ENCODE results near the gene OTOG. TPM values are rescaled to one million over a fixed set of nuclear protein-coding genes. Genes with fewer than 3 reads are reported as not detected.

OTOG gene
- total and polyA plus RNA-seq, 2 donors (not counting 3 experiments of a cell fraction or from before 2014, with no cell fraction given), result not detected

GRCh38 chr11:17631702-17632365 lies 84.8 kb downstream of the OTOG start:
- no TSS peak for BruUV-seq (replicated peaks)
- Histone ChIP-seq H3K79me2 (ENCODE audit: control insufficient read depth, insufficient read depth, low read length) (no peaks in the 10 kb centered on the region), H3K27ac (ENCODE audit: insufficient read depth, low read depth, low read length) (no peak overlapping the region), H2AFZ (ENCODE audit: low read depth, low read length) (no peak overlapping the region), H3K4me1 (ENCODE audit: control insufficient read depth, extremely low read depth, insufficient read depth, low read length) (no peaks in the 10 kb centered on the region), H3K36me3 (ENCODE audit: control insufficient read depth in 2 of 2, extremely low read depth in 1 of 2, insufficient read depth in 2 of 2, low read length in 2 of 2) (no peaks in the 10 kb centered on the region), H4K20me1 (replicated peaks; ENCODE audit: control insufficient read depth, extremely low read depth, insufficient read depth, low read length) (no peaks in the 10 kb centered on the region), H3K4me3 (replicated peaks in 1 of 3; ENCODE audit: insufficient read depth in 1 of 3, low read depth in 1 of 3, low read length in 3 of 3) (no peak overlapping the region), H3K9me1 (replicated peaks; ENCODE audit: control insufficient read depth, extremely low read depth, insufficient read depth, low read length) (no peaks in the 10 kb centered on the region), H3K27me3 (ENCODE audit: control insufficient read depth in 2 of 2, insufficient read depth in 2 of 2, low read length in 2 of 2) (peaks cover 1 to 7% of the 10 kb centered on the region in 2 experiments), H3K9ac (replicated peaks; ENCODE audit: extremely low read depth, insufficient read depth, low read length) (no peak overlapping the region), H3K4me2 (ENCODE audit: insufficient read depth, low read length) (no peak overlapping the region), H3K9me3 (replicated peaks; ENCODE audit: control insufficient read depth, insufficient read depth, low read length) (no peaks in the 10 kb centered on the region)
- ChIA-PET POLR2A (no interaction called here), CTCF (interaction anchor here (1.1 to 1.9 kb wide), 2 partner anchors 12 to 37 kb away, joined by 3 to 5 read pairs; no protein-coding TSS in a partner anchor)
- intact Hi-C loops (cut with micrococcal nuclease) (no loop called here), dilution Hi-C loops (cut with MboI; ENCODE audit: extremely low pct_ligation_motif_present, low sequenced_read_pairs) (no loop called here)
- TF ChIP-seq FOS (IDR thresholded peaks at IDR 0.05; ENCODE audit: borderline replicate concordance, insufficient read depth, low read length) (no peak), MAX (IDR thresholded peaks at IDR 0.05; ENCODE audit: insufficient read depth, insufficient read length) (no peak), JUN (IDR thresholded peaks at IDR 0.05; ENCODE audit: borderline replicate concordance, insufficient read depth, insufficient read length, low read depth) (no peak), CTCF (IDR thresholded peaks at IDR 0.05; ENCODE audit: extremely low read depth in 1 of 2, insufficient read depth in 1 of 2, low read depth in 1 of 2, low read length in 2 of 2) (no peak), POLR2AphosphoS5 (IDR thresholded peaks at IDR 0.05; ENCODE audit: insufficient read depth, low read depth, low read length) (no peak), GATA2 (IDR thresholded peaks at IDR 0.05; ENCODE audit: insufficient read depth, insufficient read length, low read depth, low read length) (no peak), EZH2 (IDR thresholded peaks at IDR 0.05; ENCODE audit: borderline replicate concordance, low read depth, low read length, severe bottlenecking) (no peak), POLR2A (IDR thresholded peaks at IDR 0.05; ENCODE audit: low read depth, low read length) (no peak), MYC (IDR thresholded peaks at IDR 0.05; ENCODE audit: low read depth, low read length) (no peak)
- DNase-seq (ENCODE audit: low read depth, low spot score) (no peak), FAIRE-seq (no peak)

All from endothelial cell of umbilical vein (primary cell).